ENCODE results near the gene LYPD6B.

DNA sequence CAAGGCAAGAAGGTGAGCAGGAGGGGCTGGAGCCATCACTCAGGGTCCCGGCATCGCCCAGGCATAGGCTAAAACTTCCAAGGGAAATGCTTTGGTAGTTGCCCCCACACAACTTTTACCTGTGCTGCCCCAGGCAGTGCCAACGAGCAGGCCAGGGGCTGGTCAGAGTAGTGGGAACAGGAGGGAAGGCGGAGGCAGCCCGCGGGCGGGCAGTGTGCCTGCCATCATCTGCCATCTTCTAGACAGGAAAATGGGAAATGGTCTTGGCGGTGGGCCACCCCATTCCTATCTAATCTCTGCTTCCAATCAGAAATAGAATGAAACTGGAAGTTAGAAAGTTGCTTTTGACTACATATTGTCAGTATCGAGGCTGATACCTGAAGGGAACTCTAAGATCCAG, 26.0 kb upstream of the LYPD6B start:
- TF ChIP-seq, protein P1, sequence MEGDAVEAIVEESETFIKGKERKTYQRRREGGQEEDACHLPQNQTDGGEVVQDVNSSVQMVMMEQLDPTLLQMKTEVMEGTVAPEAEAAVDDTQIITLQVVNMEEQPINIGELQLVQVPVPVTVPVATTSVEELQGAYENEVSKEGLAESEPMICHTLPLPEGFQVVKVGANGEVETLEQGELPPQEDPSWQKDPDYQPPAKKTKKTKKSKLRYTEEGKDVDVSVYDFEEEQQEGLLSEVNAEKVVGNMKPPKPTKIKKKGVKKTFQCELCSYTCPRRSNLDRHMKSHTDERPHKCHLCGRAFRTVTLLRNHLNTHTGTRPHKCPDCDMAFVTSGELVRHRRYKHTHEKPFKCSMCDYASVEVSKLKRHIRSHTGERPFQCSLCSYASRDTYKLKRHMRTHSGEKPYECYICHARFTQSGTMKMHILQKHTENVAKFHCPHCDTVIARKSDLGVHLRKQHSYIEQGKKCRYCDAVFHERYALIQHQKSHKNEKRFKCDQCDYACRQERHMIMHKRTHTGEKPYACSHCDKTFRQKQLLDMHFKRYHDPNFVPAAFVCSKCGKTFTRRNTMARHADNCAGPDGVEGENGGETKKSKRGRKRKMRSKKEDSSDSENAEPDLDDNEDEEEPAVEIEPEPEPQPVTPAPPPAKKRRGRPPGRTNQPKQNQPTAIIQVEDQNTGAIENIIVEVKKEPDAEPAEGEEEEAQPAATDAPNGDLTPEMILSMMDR (IDR thresholded peaks at IDR 0.05 in 8 of 11, conservative IDR thresholded peaks at IDR 0.05 in 3 of 11): no peak
- TF ChIP-seq POLR2A (IDR thresholded peaks at IDR 0.05): no peak

Measured in spleen (tissue), 7 donors.